OCI-LY7 (cell line): Measurements from ENCODE around the gene NFE2L3. TPM values are rescaled to one million over a fixed set of nuclear protein-coding genes. Genes with fewer than 3 reads are reported as not detected.
A peak's percentile ranks its signal among the peaks of the same experiment; 100 is the strongest.
"Not testable (repeated sequence)": the region's sequence is repeated elsewhere in the genome, so short reads cannot be mapped to it uniquely, and the experiment has no call there.

Experiments used
- BruUV-seq: library from RNA; stranded (reverse); fragments of 400-500 nt; replicated peaks from 2 replicates; lab custom pipeline; 2021; lab: Mats Ljungman, UMichigan
- CTCF ChIA-PET: fragments of 300-600 bp; sonication (Branson Sonifier 250); formaldehyde crosslinking; loops from one replicate; lab custom pipeline; 2022; ENCODE audit warnings: antibody characterized with exemption; ENCODE audit not compliant: unreplicated experiment; lab: Charles Lee
- POLR2A ChIA-PET: fragments of 300-600 bp; sonication (Branson Sonifier 250); formaldehyde crosslinking; loops from one replicate; lab custom pipeline; 2022; ENCODE audit warnings: antibody characterized with exemption; lab: Charles Lee
- DNase-seq: peaks from one replicate; pipeline ENCODE4 v3.0.0-alpha.2; 2015; ENCODE audit warnings: low spot score
- H2AFZ ChIP-seq: fragments of 200-600 bp; sonication (generic), shearing (Covaris generic); 2 replicates; pipeline ENCODE4 v1.6.1; 2014; ENCODE audit warnings: mild to moderate bottlenecking, antibody characterized with exemption, low read length, moderate library complexity
- H3K27ac ChIP-seq: fragments of 200-600 bp; sonication (generic); 2 replicates; pipeline ENCODE4 v1.5.1; 2014; ENCODE audit warnings: mixed run types, low read depth, mild to moderate bottlenecking, moderate library complexity, low read length, inconsistent platforms; ENCODE audit not compliant: poor library complexity, severe bottlenecking
- H3K36me3 ChIP-seq: fragments of 200-600 bp; sonication (generic); 2 replicates; pipeline ENCODE4 v1.6.1; 2014; ENCODE audit warnings: mild to moderate bottlenecking, antibody characterized with exemption, low read length, moderate library complexity, mixed read lengths; ENCODE audit not compliant: insufficient read depth
- H3K4me1 ChIP-seq: fragments of 200-600 bp; sonication (generic); 2 replicates; pipeline ENCODE4 v1.5.1; 2014; ENCODE audit warnings: mild to moderate bottlenecking, low read length; ENCODE audit not compliant: insufficient read depth, poor library complexity, severe bottlenecking
- H3K4me2 ChIP-seq: fragments of 200-600 bp; sonication (generic); 2 replicates; pipeline ENCODE4 v1.6.1; 2014; ENCODE audit warnings: mild to moderate bottlenecking, low read length
- H3K4me3 ChIP-seq: fragments of 200-600 bp; sonication (generic); 2 replicates; pipeline ENCODE4 v1.5.1; 2014; ENCODE audit warnings: mild to moderate bottlenecking, low read depth, low read length; ENCODE audit not compliant: poor library complexity, severe bottlenecking
- H3K79me2 ChIP-seq: fragments of 200-600 bp; sonication (generic); 2 replicates; pipeline ENCODE4 v1.6.1; 2016; ENCODE audit warnings: low read depth, mild to moderate bottlenecking, low read length, moderate library complexity, mixed read lengths; ENCODE audit not compliant: insufficient read depth
- H3K9me2 ChIP-seq: fragments of 200-600 bp; sonication (generic); 2 replicates; pipeline ENCODE4 v1.6.1; 2016; ENCODE audit warnings: mild to moderate bottlenecking, low read length, mixed read lengths; ENCODE audit not compliant: insufficient read depth
- H3K9me3 ChIP-seq: fragments of 200-600 bp; sonication (generic); 2 replicates; pipeline ENCODE4 v1.6.1; 2014; ENCODE audit warnings: mild to moderate bottlenecking, mixed run types, low read length, mixed read lengths
- H4K20me1 ChIP-seq: fragments of 200-600 bp; sonication (generic); 2 replicates; pipeline ENCODE4 v1.6.1; 2014; ENCODE audit warnings: mild to moderate bottlenecking, antibody characterized with exemption, low read length, moderate library complexity, mixed read lengths; ENCODE audit not compliant: insufficient read depth
- CTCF ChIP-seq: fragments of 200-600 bp; sonication (generic); conservative IDR thresholded peaks from 2 replicates; pipeline ENCODE4 v1.5.1; 2014; ENCODE audit warnings: mild to moderate bottlenecking, antibody characterized with exemption, low read length, moderate library complexity, mixed read lengths
- EZH2phosphoT487 ChIP-seq: fragments of 200-600 bp; sonication (generic); IDR thresholded peaks from 2 replicates; pipeline ENCODE4 v1.6.1; 2018; ENCODE audit warnings: low read depth, borderline replicate concordance, mild to moderate bottlenecking, mixed run types, antibody characterized with exemption, low read length, moderate library complexity, mixed read lengths
- intact Hi-C: fragments of 100-400 bp; cut with micrococcal nuclease; formaldehyde crosslinking; loops from one replicate; pipeline ENCODE4 v1.10.0; 2022; ENCODE audit not compliant: unreplicated experiment
- total RNA-seq, 2 experiments: library from RNA; depleted of rRNA in 1 of 2; stranded (reverse); fragments of >200 nt in 1 of 2; shearing (Covaris generic) in 1 of 2; gene quantifications; 2 replicates each; pipeline ENCODE4 v1.2.3, GENCODE V29; 2014 to 2022

NFE2L3 gene
- total RNA-seq, 2 experiments from 2014 or later = 10.7 to 12.3 TPM

- Histone ChIP-seq H3K4me2 (no peak overlapping the region), H3K4me1 (peaks cover 12% of the 10 kb centered on the region), H3K4me3 (no peak overlapping the region), H3K79me2 (no peaks in the 10 kb centered on the region), H3K9me2 (no peaks in the 10 kb centered on the region), H3K27ac (peak overlapping the region; percentile 26), H4K20me1 (peaks cover 12% of the 10 kb centered on the region), H3K9me3 (no peaks in the 10 kb centered on the region), H2AFZ (no peak overlapping the region), H3K36me3 (peaks cover 75% of the 10 kb centered on the region)
- intact Hi-C loops = loop anchor here (5.0 kb wide), 1 partner anchor 91 kb away; no protein-coding TSS in a partner anchor
- ChIA-PET POLR2A (interaction anchor here (0.9 to 1.1 kb wide), 3 partner anchors 11 to 58 kb away, joined by 3 to 5 read pairs (median 3); no protein-coding TSS in a partner anchor), CTCF (no interaction called here)
- BruUV-seq = no TSS peak
- TF ChIP-seq EZH2phosphoT487 (no peak), CTCF (no peak)
- peak; percentile 22 for DNase-seq
Observed at GRCh38 chr7:26183545-26184280, 31.7 kb downstream of the NFE2L3 start.

GRCh38 chr7:26184281-26185101 lies 32.5 kb downstream of the NFE2L3 start:
- POLR2A ChIA-PET = interaction anchor here (0.9 kb wide), 1 partner anchor 46 kb away, joined by 3 read pairs; no protein-coding TSS in a partner anchor
- H2AFZ ChIP-seq, H3K4me3 ChIP-seq, BruUV-seq, H3K79me2 ChIP-seq, CTCF ChIA-PET, H3K4me2 ChIP-seq, H3K9me2 ChIP-seq, H3K9me3 ChIP-seq: not testable (repeated sequence)
- peak; percentile 16 for DNase-seq
- intact Hi-C loops = loop anchor here (5.0 kb wide), 2 partner anchors 92 to 292 kb away; no protein-coding TSS in a partner anchor
- H3K36me3 ChIP-seq = peaks cover 82% of the 10 kb centered on the region
- peaks cover 19% of the 10 kb centered on the region for H3K4me1 ChIP-seq
- H3K27ac ChIP-seq = peak overlapping the region; percentile 5
- H4K20me1 ChIP-seq = peaks cover 18% of the 10 kb centered on the region

- BruUV-seq = TSS peak; percentile 56
- H3K4me3 ChIP-seq = no peak overlapping the region
Observed at GRCh38 chr7:26185131-26185843, 33.3 kb downstream of the NFE2L3 start.

More at GRCh38 chr7:26185131-26185843, 33.3 kb downstream of the NFE2L3 start:
- intact Hi-C loops = loop anchor here (5.0 kb wide), 1 partner anchor 293 kb away; no protein-coding TSS in a partner anchor
- Histone ChIP-seq H3K9me2 (no peaks in the 10 kb centered on the region), H3K4me1 (peaks cover 20% of the 10 kb centered on the region), H3K27ac (peak overlapping the region; percentile 10), H3K4me2 (no peak overlapping the region), H2AFZ (no peak overlapping the region), H3K36me3 (peaks cover 82% of the 10 kb centered on the region), H4K20me1 (peaks cover 23% of the 10 kb centered on the region), H3K9me3 (no peaks in the 10 kb centered on the region), H3K79me2 (peaks cover 13% of the 10 kb centered on the region; the same call in 1 of the 2 replicates)
- ChIA-PET CTCF (no interaction called here), POLR2A (interaction anchor here (0.6 to 0.7 kb wide), 3 partner anchors 28 to 270 kb away, joined by 3 to 6 read pairs (median 3); no protein-coding TSS in a partner anchor)
- TF ChIP-seq CTCF (no peak), EZH2phosphoT487 (no peak)
- peak; percentile 27 for DNase-seq
